Measurements from ENCODE around the gene PCYOX1L.
A peak's percentile ranks its signal among the peaks of the same experiment; 100 is the strongest.

The PCYOX1L gene

GRCh38 chr5:149337736-149338135, 20.1 kb upstream of the PCYOX1L start:
- DNase-seq (ENCODE audit: low spot score), result no peak

- no peak for DNase-seq (ENCODE audit: low spot score)
Observed at GRCh38 chr5:149338364-149338763, 19.5 kb upstream of the PCYOX1L start.

- no peak for DNase-seq (ENCODE audit: low spot score)
Observed at GRCh38 chr5:149340920-149341319, 16.9 kb upstream of the PCYOX1L start.

- no peak for DNase-seq (ENCODE audit: low spot score)
Observed at GRCh38 chr5:149341876-149342275, 16.0 kb upstream of the PCYOX1L start.

DNA sequence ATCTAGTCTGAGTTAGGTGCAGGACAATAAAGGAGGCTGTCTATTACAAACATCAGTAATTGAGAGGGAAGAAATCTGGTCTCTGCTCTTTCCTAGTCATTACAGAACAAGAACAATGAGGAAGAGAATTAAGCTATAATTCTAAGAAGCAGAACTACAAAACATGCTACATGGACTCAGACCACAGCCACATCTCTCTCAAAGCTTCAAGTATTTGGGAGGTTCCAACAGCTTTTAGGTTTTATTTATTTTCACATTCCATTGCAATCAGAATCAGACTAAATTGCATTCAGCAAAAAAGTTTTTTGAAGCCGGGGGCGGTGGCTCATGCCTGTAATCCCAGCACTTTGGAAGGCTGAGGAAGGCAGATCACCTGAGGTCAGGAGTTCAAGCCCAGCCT, 13.7 kb upstream of the PCYOX1L start:
- no peak for DNase-seq (ENCODE audit: low spot score)

GRCh38 chr5:149345147-149345891, 12.5 kb upstream of the PCYOX1L start, which contains the start of gene GRPEL2:
GRPEL2 (plus strand) TSS chr5:149345499; CDS start chr5:149345540, 41 bp downstream.
- DNase-seq (ENCODE audit: low spot score), result peak; percentile 90

DNA sequence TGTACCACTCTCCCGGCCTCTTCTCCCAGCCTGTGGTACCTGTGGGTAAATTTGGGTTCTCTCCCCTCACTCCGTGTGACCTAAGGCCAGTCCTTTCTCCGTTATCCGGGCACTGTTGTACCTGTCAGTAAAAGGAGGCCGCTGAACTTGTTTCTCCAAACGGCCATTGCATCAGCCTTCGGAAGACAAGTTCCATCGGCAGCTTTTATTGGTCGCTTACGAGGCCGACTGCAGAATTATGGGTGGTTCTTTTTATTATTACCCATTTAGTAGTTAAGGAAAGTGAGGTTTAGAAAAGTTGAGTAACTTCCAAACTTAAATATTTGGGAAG, 12.0 kb upstream of the PCYOX1L start:
- no peak for DNase-seq (ENCODE audit: low spot score)

DNA sequence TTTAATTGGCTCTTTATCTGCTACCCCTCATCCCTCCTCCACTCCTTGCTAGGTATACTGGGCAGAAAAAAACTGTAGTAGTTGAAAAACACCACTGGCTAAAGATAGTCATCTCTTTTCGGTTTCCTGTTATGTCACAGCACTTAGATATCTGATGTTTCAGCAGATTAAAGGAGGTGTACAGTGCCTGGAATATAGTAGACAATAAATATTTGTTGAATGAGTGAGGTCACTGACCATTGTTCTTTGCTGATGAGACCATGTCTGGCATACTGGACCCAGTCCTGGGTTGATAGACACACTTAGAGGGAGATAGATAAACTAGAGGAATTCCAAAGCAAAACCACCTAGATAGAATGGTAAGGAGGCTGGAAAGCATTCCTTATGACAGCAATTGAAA, 9.3 kb upstream of the PCYOX1L start:
- peak; percentile 66 for DNase-seq (ENCODE audit: low spot score)

DNA sequence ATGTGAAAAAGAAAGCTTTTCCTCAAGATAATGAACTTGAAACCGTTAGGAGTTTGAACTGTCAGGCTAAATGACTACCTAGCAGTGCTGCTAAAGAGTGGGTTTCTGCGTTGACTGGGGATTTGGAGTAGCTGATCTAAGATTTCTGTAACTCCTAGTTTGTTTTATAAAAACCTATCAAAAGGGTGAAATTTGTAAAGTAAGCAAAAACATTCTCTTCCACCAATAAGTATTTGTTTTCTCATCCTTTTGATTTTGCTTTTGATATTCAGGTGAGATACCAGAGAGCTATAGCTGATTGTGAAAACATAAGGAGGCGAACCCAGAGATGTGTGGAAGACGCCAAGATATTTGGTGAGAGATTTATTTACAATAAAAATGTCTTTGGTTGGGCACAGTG, 8.5 kb upstream of the PCYOX1L start:
- no peak for DNase-seq (ENCODE audit: low spot score)

DNA sequence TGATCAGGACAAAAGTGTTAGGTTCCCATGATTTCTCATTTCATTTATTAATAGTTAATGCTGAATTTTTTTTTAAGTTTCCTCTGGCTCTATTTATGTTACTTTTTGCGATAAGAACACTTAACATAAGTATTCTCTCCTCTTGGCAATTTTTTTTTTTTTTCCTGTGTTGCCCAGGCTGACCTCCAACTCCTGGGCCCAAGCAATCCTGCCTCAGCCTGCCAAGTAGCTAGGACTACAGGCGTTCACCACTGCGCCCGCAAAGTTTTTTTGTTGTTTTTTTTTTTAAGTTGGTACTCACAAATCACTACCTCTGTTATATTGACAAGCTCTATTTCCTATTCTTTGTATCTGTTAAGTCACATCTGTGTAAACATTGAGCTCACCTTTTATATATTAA, 5.7 kb upstream of the PCYOX1L start:
- DNase-seq (ENCODE audit: low spot score), result no peak

DNA sequence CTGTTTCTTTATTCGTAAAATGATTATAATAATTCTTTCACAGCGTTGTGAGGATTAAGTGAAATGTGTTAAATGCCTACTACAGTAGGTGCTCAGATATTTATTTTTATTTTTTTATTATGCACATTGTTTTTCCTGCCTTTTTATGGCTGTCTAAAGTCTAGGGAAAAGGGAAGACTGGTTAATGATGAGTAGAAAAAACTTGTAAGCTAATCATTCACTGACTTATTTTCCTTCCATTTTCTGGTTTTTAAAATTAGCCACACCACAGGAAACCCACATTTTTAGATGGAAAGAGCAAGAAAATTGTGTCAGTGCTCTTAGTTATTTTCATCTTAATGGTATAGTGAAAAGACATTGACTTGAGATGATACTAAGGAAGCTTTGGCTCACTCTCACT, 3.9 kb upstream of the PCYOX1L start:
- DNase-seq (ENCODE audit: low spot score), result no peak

- DNase-seq (ENCODE audit: low spot score), result no peak
Observed at GRCh38 chr5:149355688-149356087, 2.2 kb upstream of the PCYOX1L start.

DNA sequence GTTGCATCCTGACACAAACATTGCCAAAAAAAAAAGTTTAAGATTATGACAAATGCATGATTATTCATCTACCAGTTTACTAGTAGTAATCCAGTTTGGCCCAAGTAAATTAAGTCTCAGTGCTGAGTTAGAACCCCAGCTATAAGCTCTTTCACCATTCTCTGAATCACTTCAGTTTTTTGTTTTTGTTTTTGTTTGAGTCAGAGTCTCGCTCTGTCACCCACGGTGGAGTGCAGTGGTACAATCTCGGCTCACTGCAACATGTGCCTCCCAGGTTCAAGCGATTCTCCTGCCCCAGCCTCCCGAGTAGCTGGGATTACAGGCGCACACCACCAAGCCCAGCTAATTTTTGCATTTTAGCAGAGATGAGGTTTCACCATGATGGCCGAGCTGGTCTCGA, 1.5 kb upstream of the PCYOX1L start:
- no peak for DNase-seq (ENCODE audit: low spot score)

GRCh38 chr5:149358294-149358651, 427 bp downstream of the PCYOX1L start:
- DNase-seq (ENCODE audit: low spot score), result peak; percentile 30

DNA sequence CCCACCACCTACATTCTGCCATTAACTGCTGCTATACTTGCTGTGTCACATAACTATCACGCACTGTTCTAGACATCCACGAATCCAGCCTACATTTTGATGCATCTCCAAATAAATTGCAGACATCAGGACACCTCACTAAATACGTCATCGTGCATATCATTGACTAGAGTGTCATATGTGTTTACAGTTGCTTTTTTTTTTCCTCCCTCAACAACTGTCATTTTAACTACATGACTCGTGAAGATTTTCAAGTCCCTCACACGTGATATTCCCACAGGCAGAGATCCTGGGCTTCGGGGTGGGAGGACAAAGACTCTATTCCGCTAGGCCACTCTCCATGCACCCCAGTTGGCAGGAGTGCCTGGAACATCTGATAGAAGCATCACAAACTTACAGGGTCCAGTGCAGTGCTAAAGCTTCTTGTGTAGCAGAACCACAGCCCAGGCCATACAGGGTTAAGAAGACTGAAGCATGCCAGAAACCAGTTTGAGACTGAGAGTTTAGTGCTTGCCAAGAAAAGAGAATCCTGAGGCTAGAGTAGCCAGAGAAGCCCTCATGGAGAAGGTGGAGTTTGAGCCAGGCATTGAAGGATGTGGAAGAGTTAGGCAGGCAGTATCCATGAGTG, 1.1 kb downstream of the PCYOX1L start:
- no peak for DNase-seq (ENCODE audit: low spot score)

GRCh38 chr5:149360272-149360671, 2.4 kb downstream of the PCYOX1L start:
- no peak for DNase-seq (ENCODE audit: low spot score)

GRCh38 chr5:149362541-149362940, 4.7 kb downstream of the PCYOX1L start:
- no peak for DNase-seq (ENCODE audit: low spot score)

DNA sequence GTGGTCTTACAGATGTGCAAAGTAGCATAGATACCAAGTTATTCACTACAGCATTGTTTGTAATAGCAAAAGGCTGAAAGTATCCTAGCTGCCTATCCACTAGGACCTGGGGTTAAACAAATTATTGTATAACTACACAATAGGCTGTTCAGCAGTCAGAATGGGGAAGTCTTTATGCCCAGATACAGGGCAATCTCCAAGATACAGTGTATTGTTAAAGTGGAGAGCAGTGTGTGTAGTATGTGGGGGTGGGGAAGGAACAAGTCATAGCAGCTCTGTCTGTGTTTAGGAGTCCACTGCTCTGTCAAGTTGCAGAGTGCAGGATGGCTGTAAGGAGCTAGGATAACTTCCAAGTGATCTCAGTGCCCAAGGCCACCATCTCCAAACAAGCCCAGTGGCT, 5.5 kb downstream of the PCYOX1L start:
- no peak for DNase-seq (ENCODE audit: low spot score)

GRCh38 chr5:149363936-149364335, 6.1 kb downstream of the PCYOX1L start:
- no peak for DNase-seq (ENCODE audit: low spot score)

DNA sequence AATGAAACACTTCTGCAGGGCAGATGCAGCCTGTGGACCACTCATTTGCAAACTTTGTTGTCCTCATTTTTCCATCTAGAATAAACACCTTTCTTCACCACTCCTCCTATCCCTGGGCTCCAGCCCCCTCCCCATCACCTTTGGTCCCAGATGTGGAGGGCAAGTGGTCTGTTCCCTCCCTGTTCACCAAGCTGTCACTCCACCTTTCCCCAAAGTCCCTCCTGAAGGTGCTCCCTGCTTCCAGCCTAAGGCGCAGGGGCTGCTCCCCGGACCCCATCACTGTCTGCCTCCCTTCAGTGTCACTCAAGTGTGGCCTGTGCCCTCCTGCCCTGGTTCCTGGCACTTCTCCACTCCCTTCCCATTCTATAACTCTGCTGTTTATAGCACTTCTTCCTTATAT, 6.9 kb downstream of the PCYOX1L start:
- DNase-seq (ENCODE audit: low spot score), result no peak

GRCh38 chr5:149365418-149365817, 7.6 kb downstream of the PCYOX1L start:
- no peak for DNase-seq (ENCODE audit: low spot score)

DNA sequence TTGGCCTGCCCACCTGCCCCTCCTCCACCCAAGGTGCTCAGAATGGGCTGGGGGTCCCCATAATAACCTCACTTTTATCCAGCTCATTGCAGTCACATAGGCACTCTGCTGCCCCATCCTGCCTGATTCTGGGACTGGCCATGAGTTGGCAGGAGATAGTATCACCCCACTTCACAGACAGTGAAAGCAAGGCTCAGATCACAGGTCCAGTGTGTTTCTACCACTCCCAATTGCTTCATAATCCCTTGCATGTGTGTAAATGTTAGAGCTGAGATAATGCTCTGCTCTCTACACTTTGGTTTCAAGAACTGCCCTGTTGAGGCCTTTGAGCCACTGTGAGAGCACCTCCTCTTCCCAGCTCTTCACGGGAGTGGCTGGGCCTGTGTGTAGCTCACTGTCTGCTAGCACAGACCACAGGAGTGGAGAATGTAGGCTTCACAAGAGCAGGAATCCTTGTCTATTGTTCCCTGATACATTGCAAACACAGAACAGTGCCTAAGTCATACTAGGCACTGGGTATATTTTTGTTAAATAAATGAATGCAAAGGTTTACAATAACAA, 8.4 kb downstream of the PCYOX1L start:
- no peak for DNase-seq (ENCODE audit: low spot score)

DNA sequence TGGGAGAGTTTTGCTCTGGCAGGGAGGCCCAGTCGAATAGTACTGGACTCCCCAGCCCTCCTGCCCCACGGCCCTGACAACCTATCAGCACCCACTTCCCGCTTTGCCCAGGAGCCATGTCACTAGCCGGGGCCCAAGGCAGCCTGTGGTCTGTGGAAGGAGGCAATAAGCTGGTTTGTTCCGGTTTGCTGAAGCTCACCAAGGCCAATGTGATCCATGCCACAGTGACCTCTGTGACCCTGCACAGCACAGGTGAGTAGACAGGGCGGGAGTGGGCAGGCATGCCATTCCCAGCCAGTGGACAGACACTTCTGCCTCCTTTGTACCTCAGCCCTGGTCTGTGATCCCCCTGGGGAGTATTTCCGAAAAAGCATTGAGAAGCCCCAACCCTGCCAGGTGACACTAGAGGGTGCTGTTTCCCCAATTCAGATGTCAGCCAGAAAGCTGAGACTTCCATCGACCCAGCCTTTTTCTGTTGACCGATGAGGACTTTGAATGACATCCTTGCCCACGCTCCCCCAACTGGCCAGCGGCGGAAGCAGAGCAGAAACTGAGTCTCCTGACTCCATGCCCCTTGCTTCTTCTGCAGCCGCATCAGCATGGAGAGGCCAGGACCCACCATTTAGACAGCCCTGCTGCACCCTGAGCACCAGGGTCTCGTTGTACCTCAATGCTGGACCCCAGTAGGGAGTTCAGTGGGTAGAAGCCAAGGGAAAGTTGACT, 9.6 kb downstream of the PCYOX1L start:
- DNase-seq (ENCODE audit: low spot score), result peak; percentile 58

Measured in CD4-positive, alpha-beta T cell treated with Interleukin-6 at 100 ng/mL for 8 hours (primary cell).